HG02884 (cell line): Measurements from ENCODE around the gene PPP1R3F.

Experiments
- ATAC-seq: cut with Tn5 transposase; IDR thresholded peaks from one replicate; pipeline ENCODE4 v1.9.1; 2021; ENCODE audit warnings: mild to moderate bottlenecking, moderate library complexity; ENCODE audit not compliant: unreplicated experiment

The PPP1R3F gene

GRCh38 chrX:49269767-49270248 is at the start of gene PPP1R3F:
PPP1R3F (plus strand) TSS chrX:49269793; CDS start chrX:49269870, 77 bp downstream.
- peak; percentile 7 for ATAC-seq

- ATAC-seq, result no peak
Observed at GRCh38 chrX:49220100-49220499, 49.5 kb upstream of the PPP1R3F start.

GRCh38 chrX:49221868-49222267 is 47.7 kb upstream of the PPP1R3F start:
- ATAC-seq, result no peak

GRCh38 chrX:49225858-49226257 is 43.7 kb upstream of the PPP1R3F start:
- no peak for ATAC-seq

- ATAC-seq, result no peak
Observed at GRCh38 chrX:49226946-49227345, 42.6 kb upstream of the PPP1R3F start.

- ATAC-seq, result no peak
Observed at GRCh38 chrX:49227726-49228125, 41.9 kb upstream of the PPP1R3F start.

- ATAC-seq, result no peak
Observed at GRCh38 chrX:49228185-49228584, 41.4 kb upstream of the PPP1R3F start.

- ATAC-seq, result peak; percentile 56
Observed at GRCh38 chrX:49230500-49231232, 38.9 kb upstream of the PPP1R3F start.

- ATAC-seq, result no peak
Observed at GRCh38 chrX:49231333-49232000, 38.1 kb upstream of the PPP1R3F start.

GRCh38 chrX:49232525-49232924 is 37.1 kb upstream of the PPP1R3F start:
- ATAC-seq, result no peak

GRCh38 chrX:49233176-49233575 is 36.4 kb upstream of the PPP1R3F start, which contains the start of gene CACNA1F:
CACNA1F (minus strand) TSS chrX:49233340; CDS start chrX:49233309, 31 bp downstream.
- ATAC-seq, result no peak

GRCh38 chrX:49233887-49234555 is 35.6 kb upstream of the PPP1R3F start:
- ATAC-seq, result no peak

- no peak for ATAC-seq
Observed at GRCh38 chrX:49237060-49237459, 32.5 kb upstream of the PPP1R3F start.

GRCh38 chrX:49238735-49239134 is 30.9 kb upstream of the PPP1R3F start:
- ATAC-seq, result no peak

- ATAC-seq, result no peak
Observed at GRCh38 chrX:49242545-49243066, 27.0 kb upstream of the PPP1R3F start.

- no peak for ATAC-seq
Observed at GRCh38 chrX:49243166-49243565, 26.4 kb upstream of the PPP1R3F start.

- ATAC-seq, result no peak
Observed at GRCh38 chrX:49244207-49244606, 25.4 kb upstream of the PPP1R3F start.

- ATAC-seq, result no peak
Observed at GRCh38 chrX:49246541-49246940, 23.1 kb upstream of the PPP1R3F start.

- no peak for ATAC-seq
Observed at GRCh38 chrX:49247346-49247745, 22.2 kb upstream of the PPP1R3F start.

- ATAC-seq, result no peak
Observed at GRCh38 chrX:49247916-49248811, 21.4 kb upstream of the PPP1R3F start.
